Stimulated activated CD4-positive, alpha-beta T cell treated with anti-CD3 and anti-CD28 coated beads, Interleukin-12 subunit alpha, Interleukin-12 subunit beta, amount 100 ng/mL, for 48 hours (primary cell): ENCODE results near the gene ALKBH1.

Source experiments
- DNase-seq, 3 donors: peaks; one replicate each; pipeline ENCODE4 v3.0.0-alpha.2; 2020; ENCODE audit warnings: low read depth in 2 of 3, low spot score in 1 of 3

The ALKBH1 gene

DNA sequence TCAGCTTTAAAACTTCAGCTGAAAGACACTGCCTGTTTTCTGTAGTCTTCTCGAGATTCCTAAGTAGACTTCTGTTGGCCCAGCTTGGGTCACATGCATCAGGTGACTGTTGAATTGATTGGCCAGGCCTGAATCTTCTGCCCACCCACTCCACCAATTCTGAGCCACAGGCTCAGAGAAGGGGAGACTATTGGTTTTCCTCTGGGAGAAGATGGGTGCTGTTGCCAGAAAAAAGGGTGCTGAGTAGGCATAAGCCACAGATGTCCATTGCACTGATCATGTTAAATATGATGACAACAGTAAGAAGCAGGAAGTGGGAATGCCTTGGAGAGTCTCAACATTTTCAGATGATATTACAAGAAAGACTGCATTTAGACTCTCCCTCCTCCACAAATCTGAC, 84.6 kb downstream of the ALKBH1 start:
- DNase-seq: no peak
